Measurements from ENCODE around the gene HAND1. TPM values are rescaled to one million over a fixed set of nuclear protein-coding genes. Genes with fewer than 3 reads are reported as not detected.

Gene HAND1
- total RNA-seq, 1 donor, result not detected

DNA sequence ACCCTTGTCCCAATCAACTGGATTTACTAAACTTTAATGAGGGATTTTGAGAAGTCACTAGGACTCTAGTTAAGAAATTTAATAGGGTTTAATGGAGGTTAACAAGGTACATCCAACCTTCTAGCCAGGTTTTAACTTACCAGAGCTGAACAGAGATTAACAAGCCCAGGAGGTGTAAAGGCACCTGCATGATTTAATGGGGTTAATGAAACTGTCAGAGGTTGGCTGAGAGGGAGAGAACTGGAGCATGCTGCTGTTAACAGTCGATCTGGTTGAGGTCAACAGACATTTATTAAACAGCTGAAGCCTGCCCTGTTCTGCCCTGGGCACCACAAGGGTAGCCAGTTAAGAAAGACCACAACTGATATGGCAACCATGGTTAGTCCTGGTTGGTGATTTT, 13.6 kb downstream of the HAND1 start:
- no peak for DNase-seq (ENCODE audit: low read depth in 2 of 3, low spot score in 2 of 3)

DNA sequence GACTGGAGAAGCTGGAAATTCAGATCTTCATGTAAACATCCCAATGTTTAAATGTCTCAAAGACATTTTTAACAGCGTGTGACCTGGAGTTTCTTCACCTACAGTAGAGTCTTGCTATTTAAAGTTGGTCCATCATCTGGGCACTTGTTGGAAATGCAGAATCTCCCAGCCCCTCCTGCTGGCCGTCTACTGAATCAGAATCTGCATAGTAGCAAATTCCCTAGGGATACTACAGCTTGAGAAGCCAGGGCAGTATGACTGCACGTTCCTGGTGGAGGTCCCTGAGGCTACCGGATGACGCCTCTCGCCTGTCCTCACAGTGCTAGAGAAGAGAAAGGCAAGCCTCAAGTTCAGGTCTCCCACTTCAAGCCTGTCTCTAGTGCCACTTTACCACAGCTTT, 16.5 kb downstream of the HAND1 start:
- no peak for DNase-seq (ENCODE audit: low read depth in 2 of 3, low spot score in 2 of 3)

DNA sequence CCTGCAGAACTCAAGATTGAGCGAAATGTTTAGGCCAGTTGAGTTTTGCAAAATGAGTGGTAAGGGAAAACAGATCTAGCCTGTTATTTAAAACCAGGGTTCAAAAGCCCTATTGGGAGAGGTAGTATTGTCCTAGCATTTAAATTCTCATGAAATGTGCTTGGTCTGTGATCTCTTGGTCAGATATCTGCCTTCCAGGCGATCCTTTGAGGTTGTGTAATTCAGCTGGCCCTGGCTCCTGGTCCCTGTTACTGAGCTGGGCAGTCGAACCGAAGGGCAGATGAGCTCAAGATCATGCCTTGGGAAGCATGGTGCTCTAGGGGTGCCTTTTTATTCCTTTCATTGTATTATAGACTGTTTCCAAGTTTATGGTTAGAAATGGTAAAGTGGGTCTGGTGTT, 17.9 kb downstream of the HAND1 start:
- DNase-seq (ENCODE audit: low read depth in 2 of 3, low spot score in 2 of 3), result no peak

DNA sequence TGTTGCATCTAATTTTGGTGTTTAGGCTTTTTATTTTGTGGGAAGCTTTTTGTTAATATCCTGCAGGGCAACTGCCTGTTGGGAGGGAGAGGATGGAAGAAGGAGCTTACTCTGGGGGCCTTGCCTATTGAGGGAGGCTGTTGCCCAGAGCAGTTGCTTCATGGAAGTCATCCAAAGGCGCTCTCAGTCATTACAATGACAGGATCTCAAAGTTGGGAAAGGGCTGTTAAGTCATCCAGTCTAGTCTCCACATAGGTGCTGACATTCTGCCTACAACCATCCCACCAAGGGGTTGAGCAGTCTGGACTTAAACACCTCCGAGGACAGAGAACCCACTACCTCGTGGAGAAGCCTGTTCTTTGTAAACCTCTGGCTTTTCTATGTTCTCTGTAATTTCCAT, 19.0 kb downstream of the HAND1 start:
- no peak for DNase-seq (ENCODE audit: low read depth in 2 of 3, low spot score in 2 of 3)

DNA sequence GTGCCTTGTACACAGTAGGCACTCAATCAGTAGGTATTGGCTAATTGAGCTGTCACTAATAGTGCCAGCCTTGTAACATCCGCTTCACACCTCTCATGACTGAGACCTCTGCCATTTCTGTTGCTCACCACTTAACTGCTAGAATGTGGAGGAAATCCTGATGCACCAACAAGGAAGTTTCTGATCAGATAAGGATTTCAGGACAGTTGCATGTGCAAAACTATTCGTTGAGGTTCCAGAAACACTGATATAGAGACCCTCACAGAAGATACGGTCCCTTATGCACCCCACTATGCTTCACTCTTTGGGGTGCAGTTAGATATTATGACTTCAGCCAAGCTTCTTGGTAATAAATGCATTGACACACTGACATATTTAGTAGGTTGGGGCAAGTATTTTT, 21.5 kb downstream of the HAND1 start:
- DNase-seq (ENCODE audit: low read depth in 2 of 3, low spot score in 2 of 3), result no peak

DNA sequence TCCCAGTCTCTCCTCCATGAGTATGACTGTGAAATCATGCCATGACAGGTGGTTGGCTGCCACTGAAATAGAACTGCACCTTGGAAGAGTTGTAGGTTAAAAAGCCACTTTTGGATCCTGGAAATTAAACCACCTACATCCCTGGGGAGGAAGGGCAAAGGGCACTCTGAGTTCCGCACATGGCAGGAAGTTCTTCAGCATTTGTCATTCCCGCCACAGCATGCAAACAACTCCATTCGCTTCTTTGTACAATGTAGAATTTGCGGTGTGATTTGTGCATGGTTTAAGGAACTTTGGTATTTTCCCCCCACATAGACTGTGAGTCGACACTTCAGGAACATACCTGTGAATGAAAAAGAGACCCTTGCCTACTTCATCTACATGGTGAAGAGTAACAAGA, 22.4 kb downstream of the HAND1 start:
- DNase-seq (ENCODE audit: low read depth in 2 of 3, low spot score in 2 of 3), result no peak

DNA sequence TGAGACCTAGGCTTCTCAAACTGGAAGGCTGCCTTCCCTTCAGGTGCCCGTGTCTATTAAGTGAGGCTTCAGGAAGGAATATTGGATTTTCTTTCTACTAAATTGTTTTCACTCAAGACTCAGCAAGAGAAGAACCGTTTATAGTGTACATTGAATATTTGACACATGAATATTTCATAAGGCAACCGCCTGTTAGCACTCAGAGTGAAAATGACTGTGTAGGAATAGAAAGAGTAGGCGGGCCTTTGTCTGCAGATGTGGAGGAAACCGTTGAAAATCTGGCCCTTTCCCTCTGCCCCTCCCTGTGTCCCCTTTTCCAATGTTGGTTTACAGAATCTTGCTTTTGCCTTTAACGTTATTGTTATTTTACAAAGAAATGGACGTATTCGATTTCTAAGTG, 26.1 kb downstream of the HAND1 start:
- DNase-seq (ENCODE audit: low read depth in 2 of 3, low spot score in 2 of 3), result no peak

DNA sequence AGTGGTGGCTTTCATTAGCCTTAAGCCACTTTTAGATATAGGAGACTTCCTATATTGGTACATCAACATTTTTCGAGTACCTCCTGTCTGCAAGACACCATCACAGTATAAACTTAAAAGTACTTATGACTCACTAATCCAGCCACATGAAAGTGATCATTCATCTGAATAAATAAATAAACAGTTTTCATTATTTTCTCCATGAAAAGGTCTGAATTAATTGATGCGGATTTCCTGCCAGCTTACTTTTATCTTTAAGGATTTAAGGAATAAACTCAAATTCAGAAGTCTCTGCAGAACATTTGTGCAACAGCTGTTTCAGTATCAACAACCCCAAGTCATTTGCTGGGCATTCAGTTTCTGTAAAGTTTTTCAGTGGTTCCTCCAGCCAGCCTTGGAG, 28.2 kb downstream of the HAND1 start:
- DNase-seq (ENCODE audit: low read depth in 2 of 3, low spot score in 2 of 3), result no peak

DNA sequence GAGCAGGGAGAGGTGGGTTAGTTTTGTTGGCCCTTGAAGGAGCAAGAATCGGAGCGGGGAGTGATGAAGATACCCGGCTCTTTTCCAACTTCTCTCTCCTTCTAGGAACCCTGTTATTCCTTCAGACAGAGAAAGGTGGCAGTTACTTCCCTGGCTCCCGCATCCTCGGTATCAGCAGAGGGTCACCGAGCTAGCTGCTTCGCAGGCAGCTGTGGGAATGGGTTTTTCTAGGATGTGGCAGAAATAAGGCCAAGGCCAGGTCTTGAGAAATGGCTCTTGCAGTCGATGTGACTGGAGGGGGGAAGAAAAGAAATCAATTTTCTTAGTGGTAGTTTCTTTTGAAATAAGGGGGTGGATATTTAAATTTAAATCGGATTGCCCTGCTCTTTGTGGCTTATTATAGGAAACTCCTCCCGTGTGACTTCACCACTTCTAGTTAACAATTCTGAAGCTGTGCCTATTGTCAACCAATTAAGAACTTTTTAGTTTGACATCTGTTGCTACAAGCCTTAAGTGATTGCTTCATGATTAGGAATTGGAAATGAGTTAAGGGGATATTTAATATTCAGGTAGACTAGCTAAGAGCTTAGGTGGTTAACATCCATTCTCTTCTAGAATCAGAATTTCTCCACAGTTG, 30.8 kb downstream of the HAND1 start:
- DNase-seq (ENCODE audit: low read depth in 2 of 3, low spot score in 2 of 3), result no peak

DNA sequence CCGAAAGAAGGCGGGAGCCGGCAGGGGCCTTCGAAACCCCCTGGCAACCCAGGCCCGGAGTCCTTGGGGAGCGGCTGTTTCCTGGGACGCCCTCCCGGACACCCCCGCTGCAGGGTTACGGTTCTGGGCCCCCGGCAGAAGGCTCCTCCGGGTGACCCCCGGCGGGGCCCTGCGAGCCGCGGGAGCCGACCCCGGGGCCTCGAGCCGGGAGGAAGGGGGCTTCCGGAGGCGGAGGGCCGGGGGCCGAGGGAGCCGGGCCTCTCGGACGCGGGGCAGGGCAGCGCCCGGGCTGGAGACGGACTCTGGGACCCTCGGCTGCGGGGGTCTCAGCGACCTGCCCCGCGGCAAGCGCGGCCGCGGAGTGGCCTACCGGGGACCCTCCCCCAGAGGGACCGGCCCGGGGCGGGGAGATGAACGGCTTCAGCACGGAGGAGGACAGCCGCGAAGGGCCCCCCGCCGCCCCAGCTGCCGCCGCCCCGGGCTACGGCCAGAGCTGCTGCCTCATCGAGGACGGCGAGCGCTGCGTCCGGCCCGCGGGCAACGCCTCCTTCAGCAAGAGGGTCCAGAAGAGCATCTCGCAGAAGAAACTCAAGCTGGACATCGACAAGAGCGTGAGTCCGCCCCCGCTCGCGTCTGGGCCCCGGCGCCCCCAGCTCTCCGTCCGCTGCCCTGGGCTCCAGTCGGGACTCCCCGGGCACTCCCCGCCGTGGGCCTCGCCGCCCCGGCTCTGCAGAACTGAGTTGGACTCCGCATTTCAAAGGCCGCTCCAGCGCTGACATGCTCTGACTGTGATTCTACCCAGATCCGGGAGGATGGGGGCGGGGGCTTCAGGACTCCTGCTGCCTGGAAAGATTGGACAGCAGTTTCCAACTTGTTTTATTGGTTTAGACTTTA, 31.6 kb downstream of the HAND1 start:
- DNase-seq (ENCODE audit: low read depth in 2 of 3, low spot score in 2 of 3), result peak in 1 of 3 donors; percentile 18

DNA sequence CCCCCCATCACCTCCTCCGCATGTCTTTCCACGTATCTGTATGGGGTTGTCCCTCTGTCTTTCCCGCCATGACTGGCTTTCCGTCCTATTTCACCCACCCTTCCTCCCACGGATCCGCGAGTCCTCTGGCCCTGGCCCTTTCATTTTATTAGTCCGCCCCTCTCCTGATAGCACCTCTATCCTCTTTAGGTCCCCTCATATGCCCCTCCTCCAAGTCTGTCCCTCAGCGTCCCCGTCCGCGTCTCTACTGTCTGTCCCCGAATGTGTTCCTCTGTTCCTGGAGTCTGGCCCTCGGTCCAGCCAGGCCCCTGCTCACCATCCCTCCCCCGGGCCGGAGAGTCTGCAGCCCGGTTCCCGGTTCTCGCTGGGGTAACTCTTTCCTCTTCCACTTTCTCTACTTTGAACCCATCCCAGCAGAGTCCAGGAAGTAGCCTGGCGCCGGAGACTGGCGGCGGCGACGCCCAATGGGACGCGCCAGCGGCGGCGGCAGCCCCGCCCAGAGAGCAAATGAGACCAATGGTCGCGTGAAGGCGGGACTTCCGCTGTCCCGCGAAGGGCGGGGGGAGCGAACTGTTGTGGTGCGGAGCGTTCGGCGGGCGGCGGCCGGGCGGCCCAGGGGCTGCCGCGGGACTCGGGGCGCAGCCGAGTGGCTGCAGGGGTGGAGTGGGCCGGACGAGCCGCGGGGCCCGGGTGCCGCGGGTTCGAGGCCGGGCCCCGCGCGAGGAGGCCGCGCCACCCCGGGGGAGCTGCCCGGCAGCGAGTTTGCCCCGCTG, 32.4 kb downstream of the HAND1 start, which contains the start of gene SAP30L:
Gene SAP30L, plus strand, starts transcription at position 576 of the 773 bp plus-strand sequence. CDS start 608 bp downstream, outside the sequence.
- peak; percentile 86 to 96 (median 93) for DNase-seq (ENCODE audit: low read depth in 2 of 3, low spot score in 2 of 3)

DNA sequence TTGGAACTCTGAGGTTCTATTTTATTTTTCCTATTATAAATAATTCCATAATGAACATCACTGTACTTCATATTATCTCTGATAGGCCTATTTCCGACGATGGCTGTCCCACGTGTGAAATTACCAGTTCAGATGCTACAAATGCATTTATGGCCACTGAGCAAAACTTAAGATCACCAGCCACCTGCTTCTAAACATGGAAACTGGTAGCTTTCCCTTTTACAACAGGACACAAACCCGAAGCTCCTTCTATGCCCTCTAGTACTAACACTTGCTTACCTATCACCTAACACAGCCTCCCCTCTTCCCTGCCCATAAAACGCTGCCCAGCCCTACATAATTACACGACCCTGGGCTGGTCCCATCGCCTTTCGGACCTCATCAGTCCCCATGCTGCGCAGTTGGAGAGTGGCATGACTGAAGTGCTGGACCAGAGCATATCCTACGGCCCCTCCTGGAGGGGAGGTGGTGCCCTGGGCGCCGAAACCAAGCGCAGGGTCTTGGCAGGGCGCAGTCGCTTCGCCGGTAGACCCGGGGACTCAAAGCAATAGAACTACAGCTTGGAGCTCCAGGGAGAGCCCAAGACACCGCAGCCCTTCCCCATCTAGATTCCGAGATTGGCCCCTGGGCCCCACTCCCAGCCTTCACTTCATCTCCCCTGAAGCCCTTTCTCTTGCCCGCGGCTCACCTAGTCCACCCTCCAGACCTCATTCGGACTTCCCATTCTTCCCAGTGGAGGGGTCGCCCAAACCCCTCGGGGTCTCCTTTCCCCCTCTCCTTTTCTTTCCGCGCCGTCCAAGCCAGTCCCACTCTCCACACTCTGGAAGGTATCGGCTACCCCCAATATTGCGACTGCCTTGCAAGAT, 33.2 kb downstream of the HAND1 start:
- peak in 2 of 3 donors; percentile 14 for DNase-seq (ENCODE audit: low read depth in 2 of 3, low spot score in 2 of 3)

DNA sequence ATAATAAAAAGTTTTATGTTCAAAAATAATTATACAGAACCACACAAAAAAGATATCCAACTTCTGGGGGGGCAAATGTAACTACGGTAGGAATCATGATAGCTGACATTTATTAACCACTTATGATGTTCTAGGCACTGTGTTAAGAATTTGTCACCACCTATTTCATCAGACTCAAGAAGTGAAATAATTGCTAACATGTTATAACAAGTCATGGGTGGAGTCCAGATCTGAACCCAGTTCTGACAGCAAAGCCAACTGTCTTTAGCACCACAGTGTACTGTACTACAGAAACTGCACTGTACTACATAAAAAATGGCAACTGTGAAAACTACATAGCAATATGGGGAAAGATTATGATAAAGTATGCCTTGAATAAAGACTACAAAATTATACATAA, 35.2 kb downstream of the HAND1 start:
- no peak for DNase-seq (ENCODE audit: low read depth in 2 of 3, low spot score in 2 of 3)

DNA sequence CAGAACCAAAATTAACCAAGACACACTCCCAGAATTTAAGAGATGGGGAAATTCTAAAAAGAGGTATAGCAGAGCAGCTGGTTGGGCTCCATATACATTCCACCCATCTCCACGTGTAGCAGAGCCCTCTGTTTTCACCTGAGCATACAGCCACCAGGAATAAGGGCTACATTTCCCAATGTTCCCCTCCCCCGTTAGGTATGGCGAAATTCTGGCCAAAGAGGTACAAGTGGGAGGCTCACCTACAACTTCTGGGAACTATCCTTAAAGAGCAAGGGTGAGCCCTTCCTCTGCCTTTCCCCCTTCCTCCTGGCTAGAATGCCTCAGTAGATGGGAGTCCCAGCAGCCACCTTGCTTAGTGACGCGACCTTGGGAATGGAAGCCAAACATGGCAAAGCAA, 37.5 kb downstream of the HAND1 start:
- no peak for DNase-seq (ENCODE audit: low read depth in 2 of 3, low spot score in 2 of 3)

DNA sequence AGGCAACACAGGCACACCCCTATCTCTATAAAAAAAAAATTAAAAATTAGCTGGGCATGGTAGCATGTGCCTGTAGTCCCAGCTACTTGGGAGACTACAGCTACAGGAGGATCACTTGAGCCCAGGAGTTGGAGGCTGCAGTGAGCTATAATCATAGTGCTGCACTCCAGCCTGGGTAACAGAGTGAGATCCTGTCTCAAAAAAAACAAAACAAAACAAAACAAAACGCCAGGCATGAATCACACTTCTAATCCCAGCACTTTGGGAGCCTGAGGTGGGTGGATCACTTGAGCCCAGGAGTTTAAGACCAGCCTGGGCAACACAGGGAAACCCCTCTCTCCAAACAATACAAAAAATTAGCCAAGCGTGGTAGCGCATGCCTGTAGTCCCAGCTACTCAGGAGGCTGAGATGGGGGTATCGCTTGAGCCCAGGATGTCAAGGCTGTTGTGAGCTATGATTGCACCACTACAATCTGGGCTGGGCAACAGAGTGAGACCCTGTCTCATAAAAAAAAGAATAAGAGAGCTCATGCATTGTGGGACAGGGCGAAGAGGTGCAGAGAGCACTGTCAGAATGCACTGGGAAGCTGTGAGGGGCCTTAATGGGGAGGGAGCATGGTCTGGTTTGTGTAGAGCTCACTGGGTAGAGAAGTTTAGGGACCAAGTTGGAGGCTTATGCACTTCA, 40.6 kb downstream of the HAND1 start:
- DNase-seq (ENCODE audit: low read depth in 2 of 3, low spot score in 2 of 3), result no peak

DNA sequence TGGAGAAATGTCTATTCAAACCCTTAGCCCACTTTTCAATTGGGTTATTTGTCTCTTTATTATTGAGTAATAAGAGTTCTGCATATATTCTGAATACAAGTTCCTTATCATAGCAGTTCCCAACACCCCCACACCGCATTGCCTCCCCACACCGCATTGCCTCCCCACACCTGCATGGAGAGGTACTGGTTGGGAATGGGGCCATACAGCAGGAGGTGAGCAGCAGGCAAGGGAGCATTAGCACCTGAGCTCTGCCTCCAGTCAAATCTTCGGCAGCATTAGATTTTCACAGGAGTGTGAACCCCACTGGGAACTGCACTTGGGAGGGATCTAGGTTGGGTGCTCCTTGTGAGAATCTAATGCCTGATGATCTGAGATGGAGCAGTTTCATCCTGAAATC, 42.8 kb downstream of the HAND1 start:
- no peak for DNase-seq (ENCODE audit: low read depth in 2 of 3, low spot score in 2 of 3)

DNA sequence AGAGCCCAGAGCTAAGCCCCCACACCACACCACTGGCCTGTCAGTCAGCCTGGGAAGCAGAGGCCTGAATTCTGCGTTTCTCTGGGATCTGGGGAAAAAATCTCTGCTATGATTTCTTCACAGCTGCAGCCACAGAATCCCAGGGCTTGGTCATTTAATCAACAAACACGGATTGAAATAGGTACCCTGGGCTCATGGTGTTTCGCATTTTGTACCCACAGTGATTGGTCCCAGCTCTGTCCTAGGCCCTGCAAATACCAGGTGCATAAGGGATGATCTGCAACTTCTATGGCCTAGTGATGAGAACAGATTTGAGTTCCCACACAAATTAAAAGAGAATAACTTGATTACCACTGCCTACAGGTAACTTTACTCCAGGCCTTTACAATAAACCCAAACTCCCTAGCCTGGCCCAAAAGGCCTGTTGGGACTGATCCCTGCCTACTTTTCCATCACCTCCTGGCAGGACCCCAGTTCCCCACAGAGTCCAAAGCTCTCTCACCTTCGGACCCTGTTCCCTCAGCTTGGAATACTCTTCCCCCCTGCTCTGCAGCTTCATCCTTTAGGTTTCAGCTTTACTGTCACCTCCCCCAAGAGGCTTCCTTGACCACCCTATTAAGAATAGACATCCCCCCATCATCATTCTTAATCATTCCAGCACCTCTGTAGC, 46.9 kb downstream of the HAND1 start:
- no peak for DNase-seq (ENCODE audit: low read depth in 2 of 3, low spot score in 2 of 3)

DNA sequence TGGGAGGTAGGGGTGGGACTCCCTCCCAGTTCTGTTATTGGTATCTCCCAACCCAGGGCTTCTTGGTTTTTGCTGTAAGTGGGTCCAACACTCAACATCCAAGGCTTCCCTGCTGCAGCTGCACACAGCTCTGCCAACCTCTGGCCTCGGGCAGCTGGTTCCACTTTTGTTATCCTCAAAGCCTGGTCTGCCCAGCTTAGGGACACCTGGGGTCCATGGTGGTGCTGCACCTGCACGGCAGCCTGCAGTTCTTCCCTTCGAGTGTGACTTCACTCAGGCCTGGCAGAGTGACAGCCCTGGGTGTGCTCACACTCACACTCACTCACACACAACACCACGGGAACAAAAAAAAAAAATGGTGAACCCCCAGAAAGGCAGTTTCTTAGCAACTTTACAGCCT, 47.6 kb downstream of the HAND1 start:
- no peak for DNase-seq (ENCODE audit: low read depth in 2 of 3, low spot score in 2 of 3)

DNA sequence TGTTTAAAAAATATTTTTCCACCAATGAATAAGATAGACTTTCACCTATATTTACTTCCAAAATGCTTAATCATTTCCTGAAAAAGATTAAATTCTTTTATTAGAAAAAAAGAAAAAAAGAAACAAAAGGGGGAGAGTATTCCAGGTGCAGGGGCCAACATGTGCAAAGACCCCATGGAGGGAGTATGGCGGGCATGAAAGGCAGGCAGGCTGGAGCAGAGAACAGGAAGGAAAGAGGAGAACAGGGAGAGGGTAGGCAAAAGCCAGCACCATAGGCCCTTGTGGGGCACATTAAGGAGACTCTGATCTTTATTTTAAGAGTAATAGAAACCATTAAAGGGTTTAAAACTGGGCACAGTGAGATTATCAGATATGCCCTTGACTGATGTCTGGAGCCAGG, 48.7 kb downstream of the HAND1 start:
- DNase-seq (ENCODE audit: low read depth in 2 of 3, low spot score in 2 of 3), result no peak

Data from hematopoietic multipotent progenitor cell (in vitro differentiated cells).